HUES6 (cell line): ENCODE measurements around the gene RBPMS2.
A peak's percentile ranks its signal among the peaks of the same experiment; 100 is the strongest.

Source experiments
- H3K27ac ChIP-seq: 2 replicates; pipeline ENCODE4 v1.7.0; 2013; ENCODE audit warnings: low read depth, mild to moderate bottlenecking, low read length, inconsistent platforms
- H3K27me3 ChIP-seq: 2 replicates; pipeline ENCODE4 v1.6.1; 2013; ENCODE audit warnings: low read length; ENCODE audit not compliant: control insufficient read depth, insufficient read depth
- H3K36me3 ChIP-seq: 2 replicates; pipeline ENCODE4 v1.6.1; 2013; ENCODE audit warnings: low read length; ENCODE audit not compliant: control insufficient read depth, insufficient read depth
- H3K4me1 ChIP-seq: 2 replicates; pipeline ENCODE4 v1.6.1; 2013; ENCODE audit warnings: low read length; ENCODE audit not compliant: control insufficient read depth, insufficient read depth
- H3K4me3 ChIP-seq: 2 replicates; pipeline ENCODE4 v1.5.1; 2013; ENCODE audit warnings: low read depth, low read length
- H3K9ac ChIP-seq: one replicate; pipeline ENCODE4 v1.6.1; 2013; ENCODE audit warnings: mild to moderate bottlenecking, low read length
- H3K9me3 ChIP-seq: 2 replicates; pipeline ENCODE4 v1.6.1; 2013; ENCODE audit warnings: low read depth, low read length; ENCODE audit not compliant: control insufficient read depth, insufficient read depth

Gene RBPMS2

GRCh38 chr15:64782751-64783150 lies 7.4 kb upstream of the RBPMS2 start:
- peaks cover 27% of the 10 kb centered on the region for H3K4me1 ChIP-seq
- no peaks in the 10 kb centered on the region for H3K9me3 ChIP-seq
- no peak overlapping the region for H3K4me3 ChIP-seq
- no peak overlapping the region for H3K9ac ChIP-seq
- no peaks in the 10 kb centered on the region for H3K27me3 ChIP-seq
- H3K27ac ChIP-seq: no peak overlapping the region
- no peaks in the 10 kb centered on the region for H3K36me3 ChIP-seq

GRCh38 chr15:64781299-64781698 lies 5.9 kb upstream of the RBPMS2 start:
- no peaks in the 10 kb centered on the region for H3K27me3 ChIP-seq
- no peaks in the 10 kb centered on the region for H3K9me3 ChIP-seq
- no peak overlapping the region for H3K9ac ChIP-seq
- H3K4me1 ChIP-seq: peaks cover 36% of the 10 kb centered on the region
- no peaks in the 10 kb centered on the region for H3K36me3 ChIP-seq
- no peak overlapping the region for H3K4me3 ChIP-seq
- no peak overlapping the region for H3K27ac ChIP-seq

GRCh38 chr15:64780600-64781156 lies 5.3 kb upstream of the RBPMS2 start:
- Histone ChIP-seq H3K9ac (no peak overlapping the region), H3K27me3 (no peaks in the 10 kb centered on the region), H3K9me3 (no peaks in the 10 kb centered on the region), H3K4me1 (peaks cover 37% of the 10 kb centered on the region), H3K36me3 (no peaks in the 10 kb centered on the region), H3K27ac (no peak overlapping the region), H3K4me3 (no peak overlapping the region)

GRCh38 chr15:64779630-64780029 lies 4.2 kb upstream of the RBPMS2 start:
- Histone ChIP-seq H3K36me3 (no peaks in the 10 kb centered on the region), H3K27ac (no peak overlapping the region), H3K9me3 (no peaks in the 10 kb centered on the region), H3K27me3 (no peaks in the 10 kb centered on the region), H3K4me3 (no peak overlapping the region), H3K9ac (no peak overlapping the region), H3K4me1 (peaks cover 37% of the 10 kb centered on the region)

GRCh38 chr15:64779024-64779423 lies 3.6 kb upstream of the RBPMS2 start:
- Histone ChIP-seq H3K9ac (peak overlapping the region; percentile 19), H3K9me3 (no peaks in the 10 kb centered on the region), H3K4me1 (peaks cover 34% of the 10 kb centered on the region), H3K4me3 (no peak overlapping the region), H3K36me3 (no peaks in the 10 kb centered on the region), H3K27ac (no peak overlapping the region), H3K27me3 (no peaks in the 10 kb centered on the region)

- peaks cover 45% of the 10 kb centered on the region for H3K4me1 ChIP-seq
- H3K27me3 ChIP-seq: no peaks in the 10 kb centered on the region
- no peaks in the 10 kb centered on the region for H3K9me3 ChIP-seq
- peak overlapping the region; percentile 92; the same call in 1 of the 2 replicates for H3K27ac ChIP-seq
- H3K36me3 ChIP-seq: no peaks in the 10 kb centered on the region
- H3K4me3 ChIP-seq: peak overlapping the region; percentile 81
- H3K9ac ChIP-seq: peak overlapping the region; percentile 86
These were observed 1.0 kb upstream of the RBPMS2 start for GRCh38 chr15:64776402-64776786.

- H3K4me1 ChIP-seq: peaks cover 44% of the 10 kb centered on the region
- peak overlapping the region; percentile 87 for H3K27ac ChIP-seq
- H3K4me3 ChIP-seq: peak overlapping the region; percentile 78
- no peaks in the 10 kb centered on the region for H3K27me3 ChIP-seq
- H3K9me3 ChIP-seq: no peaks in the 10 kb centered on the region
- H3K36me3 ChIP-seq: no peaks in the 10 kb centered on the region
- H3K9ac ChIP-seq: peak overlapping the region; percentile 84
These were observed 528 bp downstream of the RBPMS2 start for GRCh38 chr15:64774629-64775493.

- no peaks in the 10 kb centered on the region for H3K36me3 ChIP-seq
- peak overlapping the region; percentile 87 for H3K27ac ChIP-seq
- H3K9me3 ChIP-seq: no peaks in the 10 kb centered on the region
- H3K9ac ChIP-seq: peak overlapping the region; percentile 84
- no peaks in the 10 kb centered on the region for H3K27me3 ChIP-seq
- peaks cover 41% of the 10 kb centered on the region for H3K4me1 ChIP-seq
- H3K4me3 ChIP-seq: peak overlapping the region; percentile 78
These were observed 1.3 kb downstream of the RBPMS2 start for GRCh38 chr15:64774037-64774628.

- H3K9ac ChIP-seq: peak overlapping the region; percentile 84
- H3K27ac ChIP-seq: peak overlapping the region; percentile 87; the same call in 1 of the 2 replicates
These were observed 1.8 kb downstream of the RBPMS2 start for GRCh38 chr15:64773606-64774005.

GRCh38 chr15:64772964-64773363 lies 2.4 kb downstream of the RBPMS2 start:
- Histone ChIP-seq H3K36me3 (peaks cover 3% of the 10 kb centered on the region; the same call in 1 of the 2 replicates), H3K4me1 (peaks cover 38% of the 10 kb centered on the region), H3K4me3 (peak overlapping the region; percentile 78), H3K27ac (no peak overlapping the region), H3K9ac (peak overlapping the region; percentile 84), H3K27me3 (no peaks in the 10 kb centered on the region), H3K9me3 (no peaks in the 10 kb centered on the region)

More at GRCh38 chr15:64773606-64774005, 1.8 kb downstream of the RBPMS2 start:
- H3K36me3 ChIP-seq: no peaks in the 10 kb centered on the region
- H3K27me3 ChIP-seq: no peaks in the 10 kb centered on the region
- peaks cover 35% of the 10 kb centered on the region for H3K4me1 ChIP-seq
- peak overlapping the region; percentile 78 for H3K4me3 ChIP-seq
- H3K9me3 ChIP-seq: no peaks in the 10 kb centered on the region

- H3K27ac ChIP-seq: no peak overlapping the region
- peak overlapping the region; percentile 84 for H3K9ac ChIP-seq
- peaks cover 5% of the 10 kb centered on the region for H3K36me3 ChIP-seq
- peak overlapping the region; percentile 78 for H3K4me3 ChIP-seq
- H3K27me3 ChIP-seq: no peaks in the 10 kb centered on the region
- peaks cover 41% of the 10 kb centered on the region for H3K4me1 ChIP-seq
- no peaks in the 10 kb centered on the region for H3K9me3 ChIP-seq
These were observed 2.9 kb downstream of the RBPMS2 start for GRCh38 chr15:64772488-64772887.
